SU-DHL-6 (cell line): ENCODE data around the gene MCTP1.

Source experiments
- H2AFZ ChIP-seq: fragments of 200-600 bp; sonication (generic); 2 replicates; pipeline ENCODE4 v1.6.1; 2014; ENCODE audit warnings: low read depth, mild to moderate bottlenecking, moderate library complexity, mixed read lengths, antibody characterized with exemption, low read length; ENCODE audit not compliant: severe bottlenecking
- H3F3A ChIP-seq: fragments of 200-600 bp; shearing (Covaris generic); 2 replicates; pipeline ENCODE4 v1.6.0; 2016; ENCODE audit warnings: antibody characterized with exemption, mild to moderate bottlenecking; ENCODE audit not compliant: insufficient read depth
- H3K27ac ChIP-seq: fragments of 200-600 bp; sonication (generic); 2 replicates; pipeline ENCODE4 v1.5.1; 2016; ENCODE audit warnings: low read depth, mild to moderate bottlenecking, low read length, moderate library complexity, mixed read lengths
- H3K27me3 ChIP-seq: fragments of 200-600 bp; sonication (generic), shearing (Covaris generic); 2 replicates; pipeline ENCODE4 v1.6.0; 2014; ENCODE audit warnings: mild to moderate bottlenecking, low read length
- H3K36me3 ChIP-seq: fragments of 200-600 bp; sonication (generic); 2 replicates; pipeline ENCODE4 v1.6.1; 2014; ENCODE audit warnings: mild to moderate bottlenecking, low read length, mixed read lengths
- H3K4me2 ChIP-seq: fragments of 300-600, 200-600 bp; shearing (Covaris generic), sonication (generic); 2 replicates; pipeline ENCODE4 v1.6.0; 2014; ENCODE audit warnings: low read length, low read depth, mild to moderate bottlenecking; ENCODE audit not compliant: poor library complexity, severe bottlenecking
- H3K4me3 ChIP-seq: fragments of 200-600 bp; sonication (generic); 2 replicates; pipeline ENCODE4 v1.5.1; 2014; ENCODE audit warnings: antibody characterized with exemption, low read length, mild to moderate bottlenecking, mixed read lengths; ENCODE audit not compliant: insufficient read depth, poor library complexity, severe bottlenecking
- H3K79me2 ChIP-seq: fragments of 200-600 bp; sonication (generic); 2 replicates; pipeline ENCODE4 v1.6.1; 2014; ENCODE audit warnings: mild to moderate bottlenecking, low read length, moderate library complexity; ENCODE audit not compliant: insufficient read depth
- H3K9ac ChIP-seq: fragments of 200-600 bp; sonication (generic); 2 replicates; pipeline ENCODE4 v1.7.0; 2014; ENCODE audit warnings: mild to moderate bottlenecking, low read length
- H3K9me2 ChIP-seq: fragments of 200-600 bp; sonication (generic); replicated peaks from 2 replicates; pipeline ENCODE4 v1.6.1; 2014; ENCODE audit warnings: low read length; ENCODE audit not compliant: insufficient read depth
- H3K9me3 ChIP-seq: fragments of 200-600 bp; sonication (generic); 2 replicates; pipeline ENCODE4 v1.6.1; 2014; ENCODE audit warnings: low read length, mixed read lengths; ENCODE audit not compliant: insufficient read depth
- H4K20me1 ChIP-seq: fragments of 200-600 bp; sonication (generic); 2 replicates; pipeline ENCODE4 v1.6.1; 2014; ENCODE audit warnings: low read depth, mild to moderate bottlenecking, antibody characterized with exemption, low read length, moderate library complexity, mixed read lengths
- EZH2phosphoT487 ChIP-seq: fragments of 200-600 bp; sonication (generic), shearing (Covaris generic); conservative IDR thresholded peaks from 2 replicates; pipeline ENCODE4 v1.6.1; 2018; ENCODE audit warnings: mild to moderate bottlenecking, antibody characterized with exemption, low read length, moderate library complexity, mixed read lengths
- TF ChIP-seq, protein P1 (sequence below): fragments of 200-600 bp; sonication (generic); IDR thresholded peaks from one replicate; pipeline ENCODE4 v1.5.1; 2017; ENCODE audit warnings: antibody characterized with exemption, mild to moderate bottlenecking, low read length, moderate library complexity; ENCODE audit not compliant: insufficient read depth, poor library complexity, severe bottlenecking

MCTP1 gene

GRCh38 chr5:94777056-94777880 lies 507.6 kb downstream of the MCTP1 start:
- no peaks in the 10 kb centered on the region for H3K9me2 ChIP-seq
- no peaks in the 10 kb centered on the region for H3K36me3 ChIP-seq
- no peak overlapping the region for H3K4me2 ChIP-seq
- H3K4me3 ChIP-seq = no peak overlapping the region
- no peaks in the 10 kb centered on the region for H3F3A ChIP-seq
- no peaks in the 10 kb centered on the region for H4K20me1 ChIP-seq
- H3K9ac ChIP-seq = no peak overlapping the region
- no peak for TF ChIP-seq EZH2phosphoT487
- TF ChIP-seq, protein P1, sequence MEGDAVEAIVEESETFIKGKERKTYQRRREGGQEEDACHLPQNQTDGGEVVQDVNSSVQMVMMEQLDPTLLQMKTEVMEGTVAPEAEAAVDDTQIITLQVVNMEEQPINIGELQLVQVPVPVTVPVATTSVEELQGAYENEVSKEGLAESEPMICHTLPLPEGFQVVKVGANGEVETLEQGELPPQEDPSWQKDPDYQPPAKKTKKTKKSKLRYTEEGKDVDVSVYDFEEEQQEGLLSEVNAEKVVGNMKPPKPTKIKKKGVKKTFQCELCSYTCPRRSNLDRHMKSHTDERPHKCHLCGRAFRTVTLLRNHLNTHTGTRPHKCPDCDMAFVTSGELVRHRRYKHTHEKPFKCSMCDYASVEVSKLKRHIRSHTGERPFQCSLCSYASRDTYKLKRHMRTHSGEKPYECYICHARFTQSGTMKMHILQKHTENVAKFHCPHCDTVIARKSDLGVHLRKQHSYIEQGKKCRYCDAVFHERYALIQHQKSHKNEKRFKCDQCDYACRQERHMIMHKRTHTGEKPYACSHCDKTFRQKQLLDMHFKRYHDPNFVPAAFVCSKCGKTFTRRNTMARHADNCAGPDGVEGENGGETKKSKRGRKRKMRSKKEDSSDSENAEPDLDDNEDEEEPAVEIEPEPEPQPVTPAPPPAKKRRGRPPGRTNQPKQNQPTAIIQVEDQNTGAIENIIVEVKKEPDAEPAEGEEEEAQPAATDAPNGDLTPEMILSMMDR = no peak
- no peaks in the 10 kb centered on the region for H3K79me2 ChIP-seq
- H3K9me3 ChIP-seq = no peaks in the 10 kb centered on the region
- H3K27ac ChIP-seq = no peak overlapping the region
- H3K27me3 ChIP-seq = no peaks in the 10 kb centered on the region
- no peak overlapping the region for H2AFZ ChIP-seq

- no peaks in the 10 kb centered on the region for H3K27me3 ChIP-seq
- no peak overlapping the region for H3K27ac ChIP-seq
- H3K4me3 ChIP-seq = no peak overlapping the region
- H3K79me2 ChIP-seq = no peaks in the 10 kb centered on the region
- no peaks in the 10 kb centered on the region for H3K9me3 ChIP-seq
- no peaks in the 10 kb centered on the region for H3K36me3 ChIP-seq
- H2AFZ ChIP-seq = no peak overlapping the region
- H3F3A ChIP-seq = no peaks in the 10 kb centered on the region
- TF ChIP-seq, protein P1 = no peak
- no peak for TF ChIP-seq EZH2phosphoT487
- H3K9ac ChIP-seq = no peak overlapping the region
- no peaks in the 10 kb centered on the region for H3K9me2 ChIP-seq
- no peak overlapping the region for H3K4me2 ChIP-seq
- H4K20me1 ChIP-seq = no peaks in the 10 kb centered on the region
These were observed 508.7 kb downstream of the MCTP1 start for GRCh38 chr5:94776167-94776566.

DNA sequence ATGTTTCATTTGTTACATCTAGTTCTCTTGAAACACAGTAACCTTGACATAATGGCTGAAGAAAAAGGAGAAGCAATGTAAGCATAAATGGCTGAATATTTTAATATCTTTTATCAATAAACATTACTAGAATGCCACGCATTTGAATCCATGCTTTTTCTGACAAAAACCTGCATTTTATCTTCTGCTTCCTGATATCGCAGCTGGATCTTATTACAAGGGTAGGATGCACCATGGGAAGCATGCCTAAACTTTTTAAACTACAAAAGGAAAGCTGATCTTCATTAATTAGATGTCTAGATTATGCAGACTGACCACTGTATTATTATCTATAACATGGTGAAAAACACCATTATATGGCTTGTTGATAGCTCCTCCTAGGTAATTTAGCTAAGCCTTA lies 509.8 kb downstream of the MCTP1 start:
- no peak overlapping the region for H3K4me3 ChIP-seq
- H2AFZ ChIP-seq = no peak overlapping the region
- no peaks in the 10 kb centered on the region for H3F3A ChIP-seq
- H3K27me3 ChIP-seq = no peaks in the 10 kb centered on the region
- H3K36me3 ChIP-seq = no peaks in the 10 kb centered on the region
- TF ChIP-seq, protein P1 = no peak
- TF ChIP-seq EZH2phosphoT487 = no peak
- no peak overlapping the region for H3K9ac ChIP-seq
- no peak overlapping the region for H3K4me2 ChIP-seq
- H3K27ac ChIP-seq = no peak overlapping the region
- no peaks in the 10 kb centered on the region for H4K20me1 ChIP-seq
- H3K79me2 ChIP-seq = no peaks in the 10 kb centered on the region
- no peaks in the 10 kb centered on the region for H3K9me2 ChIP-seq
- no peaks in the 10 kb centered on the region for H3K9me3 ChIP-seq
